SK-N-SH (cell line): ENCODE data around the gene DGKZ. TPM values are rescaled to one million over a fixed set of nuclear protein-coding genes. Genes with fewer than 3 reads are reported as not detected.

Experiments
- CTCF ChIA-PET: fragments of 300-600, 350-600 bp; formaldehyde crosslinking; extraction: SDS; loops from one replicate; lab custom pipeline; 2021; lab: Yijun Ruan, JAX
- POLR2A ChIA-PET: fragments of 350-600 bp; sonication (Branson Sonifier 250); formaldehyde crosslinking; extraction: SDS; loops from one replicate; lab custom pipeline; 2020; ENCODE audit warnings: antibody characterized with exemption, inconsistent platforms; lab: Yijun Ruan, JAX
- DNase-seq: peaks from one replicate; pipeline ENCODE4 v3.0.0; 2012
- H2AFZ ChIP-seq: fragments of 200-600 bp; sonication (generic); 2 replicates; pipeline ENCODE4 v1.8.1; 2016; ENCODE audit warnings: antibody characterized with exemption, mild to moderate bottlenecking, low read depth
- H3F3A ChIP-seq: fragments of 200-600 bp; sonication (generic); replicated peaks from 2 replicates; pipeline ENCODE3; 2016; ENCODE audit warnings: antibody characterized with exemption, mild to moderate bottlenecking; ENCODE audit not compliant: insufficient read depth
- H3K27ac ChIP-seq, 2 experiments: fragments of 200-500 bp in 1 of 2; fragments of 200-600 bp in 1 of 2; sonication (Bioruptor generic) in 1 of 2; sonication (generic), shearing (Covaris generic) in 1 of 2; 2 replicates each; pipeline versions ENCODE4 v1.5.1 to v1.6.1; 2014 to 2016; ENCODE audit warnings: low read depth in 2 of 2, inconsistent platforms in 1 of 2, low read length in 1 of 2, mild to moderate bottlenecking in 1 of 2, mixed read lengths in 1 of 2
- H3K27me3 ChIP-seq: fragments of 200-600 bp; sonication (generic), shearing (Covaris generic); 2 replicates; pipeline ENCODE4 v1.6.1; 2016; ENCODE audit warnings: mixed run types; ENCODE audit not compliant: insufficient read depth
- H3K36me3 ChIP-seq, 2 experiments: fragments of 200-500 bp in 1 of 2; fragments of 200-600 bp in 1 of 2; sonication (Bioruptor generic) in 1 of 2; sonication (generic) in 1 of 2; replicated peaks in 1 of 2; 2 replicates each; pipeline versions ENCODE3 to v1.5.1; 2014 to 2016; ENCODE audit warnings: low read length in 1 of 2, mild to moderate bottlenecking in 1 of 2; ENCODE audit not compliant: insufficient read depth in 2 of 2, control insufficient read depth in 1 of 2
- H3K4me1 ChIP-seq, 2 experiments: fragments of 200-500 bp in 1 of 2; fragments of 200-600 bp in 1 of 2; sonication (Bioruptor generic) in 1 of 2; sonication (generic), shearing (Covaris generic) in 1 of 2; 2 replicates each; pipeline versions ENCODE4 v1.5.1 to v1.6.1; 2014 to 2016; ENCODE audit warnings: low read depth in 1 of 2, low read length in 1 of 2, mixed run types in 1 of 2; ENCODE audit not compliant: insufficient read depth in 2 of 2, control insufficient read depth in 1 of 2
- H3K4me2 ChIP-seq: fragments of 200-600 bp; sonication (generic), shearing (Covaris generic); 2 replicates; pipeline ENCODE4 v1.6.1; 2017; ENCODE audit warnings: mixed run types
- H3K4me3 ChIP-seq, 2 experiments: fragments of 200-500 bp in 1 of 2; fragments of 200-600 bp in 1 of 2; sonication (Bioruptor generic) in 1 of 2; sonication (generic), shearing (Covaris generic) in 1 of 2; 2 replicates each; pipeline versions ENCODE4 v1.5.1 to v1.8.1; 2014 to 2016; ENCODE audit warnings: low read depth in 2 of 2, inconsistent platforms in 1 of 2, low read length in 1 of 2, mild to moderate bottlenecking in 1 of 2, mixed read lengths in 1 of 2, moderate library complexity in 1 of 2
- H3K79me2 ChIP-seq: fragments of 200-600 bp; sonication (generic); 2 replicates; pipeline ENCODE4 v1.8.1; 2017; ENCODE audit warnings: mild to moderate bottlenecking; ENCODE audit not compliant: insufficient read depth
- H3K9ac ChIP-seq: fragments of 200-600 bp; sonication (generic); 2 replicates; pipeline ENCODE4 v1.6.1; 2017; ENCODE audit warnings: mixed run types
- H3K9me2 ChIP-seq: fragments of 200-600 bp; sonication (generic); 2 replicates; pipeline ENCODE4 v1.6.1; 2017; ENCODE audit warnings: mixed run types
- H3K9me3 ChIP-seq: fragments of 200-600 bp; sonication (generic); 2 replicates; pipeline ENCODE4 v1.6.1; 2017; ENCODE audit warnings: mixed run types, mild to moderate bottlenecking, moderate library complexity
- H4K20me1 ChIP-seq: fragments of 200-600 bp; sonication (generic); 2 replicates; pipeline ENCODE4 v1.6.1; 2017; ENCODE audit warnings: mild to moderate bottlenecking, mixed run types; ENCODE audit not compliant: insufficient read depth
- CHD2 ChIP-seq: fragments of 150-350 bp; IDR thresholded peaks from 2 replicates; pipeline ENCODE4 v1.6.1; 2018; ENCODE audit warnings: low read length; ENCODE audit not compliant: partially characterized antibody
- ELF1 ChIP-seq: IDR thresholded peaks from 2 replicates; pipeline ENCODE4 v1.4.0; 2012
- FOSL2 ChIP-seq: IDR thresholded peaks from 2 replicates; pipeline ENCODE4 v1.4.0; 2012; ENCODE audit warnings: low read depth, mild to moderate bottlenecking, moderate library complexity, borderline replicate concordance
- FOXJ3 ChIP-seq: sonication (generic); formaldehyde crosslinking; IDR thresholded peaks from 2 replicates; pipeline ENCODE4 v1.5.1; 2020; ENCODE audit warnings: mild to moderate bottlenecking, missing genetic modification reagents
- GABPA ChIP-seq: IDR thresholded peaks from 2 replicates; pipeline ENCODE4 v1.4.0; 2012; ENCODE audit warnings: low read depth, mild to moderate bottlenecking
- GATA2 ChIP-seq: sonication (generic); formaldehyde crosslinking; IDR thresholded peaks from 2 replicates; pipeline ENCODE4 v1.5.0; 2020; ENCODE audit warnings: mild to moderate bottlenecking, missing genetic modification reagents
- MEF2A ChIP-seq: IDR thresholded peaks from 2 replicates; pipeline ENCODE4 v1.4.0; 2012; ENCODE audit warnings: low read depth, borderline replicate concordance
- MXI1 ChIP-seq: IDR thresholded peaks from 2 replicates; pipeline ENCODE4 v1.6.1; 2012; ENCODE audit warnings: mild to moderate bottlenecking, low read depth, low read length, improper control_type of control experiment
- RCOR1 ChIP-seq: fragments of 150-350 bp; IDR thresholded peaks from 2 replicates; pipeline ENCODE4 v1.6.1; 2017; ENCODE audit warnings: antibody characterized with exemption, low read length
- RFX5 ChIP-seq: IDR thresholded peaks from 2 replicates; pipeline ENCODE4 v1.6.1; 2012; ENCODE audit warnings: mild to moderate bottlenecking, improper control_type of control experiment, low read length
- SIN3A ChIP-seq: IDR thresholded peaks from 2 replicates; pipeline ENCODE4 v1.6.1; 2012; ENCODE audit warnings: low read depth, mild to moderate bottlenecking, low read length, moderate library complexity, borderline replicate concordance
- SMC3 ChIP-seq: IDR thresholded peaks from 2 replicates; pipeline ENCODE4 v1.6.1; 2012; ENCODE audit warnings: low read depth, low read length, improper control_type of control experiment
- TCF12 ChIP-seq: IDR thresholded peaks from 2 replicates; pipeline ENCODE4 v1.4.0; 2012
- TEAD4 ChIP-seq: IDR thresholded peaks from 2 replicates; pipeline ENCODE4 v1.4.0; 2012; ENCODE audit warnings: mild to moderate bottlenecking, borderline replicate concordance; ENCODE audit not compliant: insufficient read depth
- YY1 ChIP-seq: IDR thresholded peaks from 2 replicates; pipeline ENCODE4 v1.4.0; 2012; ENCODE audit warnings: low read depth, mild to moderate bottlenecking
- WGBS: methylation state at CpG from one replicate; pipeline ENCODE4 v1.1.6; 2017; ENCODE audit warnings: low lambda C conversion rate; 5-methylcytosine and 5-hydroxymethylcytosine counted together
- polyA plus RNA-seq, 3 experiments: library from polyadenylated mRNA; depleted of rRNA; stranded (reverse); fragments of >200 nt; gene quantifications; 2 replicates each; pipeline ENCODE4 v1.2.3, GENCODE V29; 2012
- TF ChIP-seq, protein P1 (sequence below): fragments of 200-600 bp; sonication (generic); IDR thresholded peaks from 2 replicates; pipeline ENCODE4 v1.6.1; 2017; ENCODE audit warnings: antibody characterized with exemption, mild to moderate bottlenecking, moderate library complexity
- TF ChIP-seq, protein P2 (sequence below): fragments of 150-350 bp; IDR thresholded peaks from 2 replicates; pipeline ENCODE4 v1.6.1; 2017; ENCODE audit warnings: antibody characterized with exemption, low read length, low read depth, borderline replicate concordance
- TF ChIP-seq, protein P3 (sequence below): fragments of 150-350 bp; IDR thresholded peaks from 2 replicates; pipeline ENCODE4 v1.6.1; 2016; ENCODE audit warnings: mild to moderate bottlenecking, low read depth, low read length
- TF ChIP-seq, protein P4 (sequence below): IDR thresholded peaks from 2 replicates; pipeline ENCODE4; 2012

DGKZ gene
- polyA plus RNA-seq, 1 of the 3 experiments (the other 2 are of a cell fraction) = 33.2 TPM

DNA sequence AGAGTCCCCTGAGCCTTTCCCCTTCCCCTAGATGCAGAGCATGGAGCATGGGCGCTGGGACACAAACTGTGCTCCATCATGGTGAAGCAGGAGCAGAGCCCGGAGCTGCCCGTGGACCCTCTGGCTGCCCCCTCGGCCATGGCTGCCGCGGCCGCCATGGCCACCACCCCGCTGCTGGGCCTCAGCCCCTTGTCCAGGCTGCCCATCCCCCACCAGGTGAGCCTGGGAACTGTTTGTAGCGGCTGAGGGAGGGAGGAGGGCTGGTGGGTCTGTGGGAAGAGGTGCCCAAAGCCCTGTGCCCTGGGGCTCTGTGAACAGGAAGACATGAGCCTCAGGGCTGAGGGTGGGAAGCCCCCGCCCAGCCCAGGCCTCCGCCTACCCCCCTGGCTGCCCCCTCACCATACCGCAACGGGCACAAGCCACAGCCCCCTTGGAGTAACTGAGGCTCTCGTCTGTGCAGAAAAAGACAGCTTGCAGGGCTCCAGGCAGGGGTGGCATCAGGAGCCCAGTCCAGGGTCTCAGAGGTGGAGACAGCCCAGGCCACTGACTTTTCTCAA, 39.4 kb upstream of the DGKZ start (continued):
- TF ChIP-seq, protein P1, sequence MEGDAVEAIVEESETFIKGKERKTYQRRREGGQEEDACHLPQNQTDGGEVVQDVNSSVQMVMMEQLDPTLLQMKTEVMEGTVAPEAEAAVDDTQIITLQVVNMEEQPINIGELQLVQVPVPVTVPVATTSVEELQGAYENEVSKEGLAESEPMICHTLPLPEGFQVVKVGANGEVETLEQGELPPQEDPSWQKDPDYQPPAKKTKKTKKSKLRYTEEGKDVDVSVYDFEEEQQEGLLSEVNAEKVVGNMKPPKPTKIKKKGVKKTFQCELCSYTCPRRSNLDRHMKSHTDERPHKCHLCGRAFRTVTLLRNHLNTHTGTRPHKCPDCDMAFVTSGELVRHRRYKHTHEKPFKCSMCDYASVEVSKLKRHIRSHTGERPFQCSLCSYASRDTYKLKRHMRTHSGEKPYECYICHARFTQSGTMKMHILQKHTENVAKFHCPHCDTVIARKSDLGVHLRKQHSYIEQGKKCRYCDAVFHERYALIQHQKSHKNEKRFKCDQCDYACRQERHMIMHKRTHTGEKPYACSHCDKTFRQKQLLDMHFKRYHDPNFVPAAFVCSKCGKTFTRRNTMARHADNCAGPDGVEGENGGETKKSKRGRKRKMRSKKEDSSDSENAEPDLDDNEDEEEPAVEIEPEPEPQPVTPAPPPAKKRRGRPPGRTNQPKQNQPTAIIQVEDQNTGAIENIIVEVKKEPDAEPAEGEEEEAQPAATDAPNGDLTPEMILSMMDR = no peak
- TF ChIP-seq, protein P2, sequence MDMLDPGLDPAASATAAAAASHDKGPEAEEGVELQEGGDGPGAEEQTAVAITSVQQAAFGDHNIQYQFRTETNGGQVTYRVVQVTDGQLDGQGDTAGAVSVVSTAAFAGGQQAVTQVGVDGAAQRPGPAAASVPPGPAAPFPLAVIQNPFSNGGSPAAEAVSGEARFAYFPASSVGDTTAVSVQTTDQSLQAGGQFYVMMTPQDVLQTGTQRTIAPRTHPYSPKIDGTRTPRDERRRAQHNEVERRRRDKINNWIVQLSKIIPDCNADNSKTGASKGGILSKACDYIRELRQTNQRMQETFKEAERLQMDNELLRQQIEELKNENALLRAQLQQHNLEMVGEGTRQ = no peak
- TF ChIP-seq ELF1 (no peak), CHD2 (no peak), TEAD4 (no peak), SIN3A (no peak)

DNA sequence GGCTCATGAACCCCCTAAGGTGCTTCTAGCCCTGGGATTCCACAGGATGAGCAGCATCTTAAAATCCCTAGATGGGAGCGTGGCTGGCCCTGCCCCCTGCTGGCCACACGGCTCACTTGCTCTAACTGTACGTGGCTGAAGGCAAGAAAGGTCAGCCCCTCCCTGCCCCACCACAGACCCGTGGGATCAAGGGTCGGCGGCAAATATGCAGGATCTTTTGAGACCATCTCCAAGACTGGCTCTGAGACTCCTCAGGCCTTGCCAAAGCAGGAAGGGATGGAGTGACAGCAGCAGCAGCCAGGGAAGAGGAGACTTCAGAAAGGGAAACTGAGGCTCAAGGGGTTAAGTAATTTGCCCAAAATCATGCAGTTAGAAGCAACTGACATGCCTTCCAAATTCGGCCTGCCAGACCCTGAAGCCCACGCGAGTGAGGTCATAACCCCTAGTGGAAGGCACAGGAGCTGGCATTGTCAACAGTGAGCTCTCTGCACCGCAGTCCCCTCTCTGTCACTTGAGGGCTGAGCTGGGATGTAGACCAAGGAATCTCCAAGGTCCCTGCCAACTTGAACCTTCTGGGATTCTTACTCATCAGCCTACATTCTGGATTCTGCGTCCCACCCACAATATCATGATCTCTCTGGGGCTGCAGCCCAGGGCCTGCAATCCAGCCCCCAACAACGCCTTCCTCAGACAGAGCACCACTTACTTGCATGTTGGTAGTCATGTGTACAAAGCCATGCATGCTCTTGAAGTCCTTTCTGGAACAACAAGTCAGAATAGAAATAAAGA, 38.4 kb upstream of the DGKZ start:
- Histone ChIP-seq H3K79me2 (peaks cover 48% of the 10 kb centered on the region), H3K27ac (0 out of 4 replicates have a peak overlapping the region, but pooled peaks of 1 of the 2 experiments have one; percentile 15), H3K27me3 (no peaks in the 10 kb centered on the region), H2AFZ (no peak overlapping the region), H3K4me1 (peaks cover 0 to 2% of the 10 kb centered on the region in 2 experiments; a peak in 1 of 4 replicates), H3F3A (peaks cover 9% of the 10 kb centered on the region), H4K20me1 (no peaks in the 10 kb centered on the region), H3K4me3 (peak overlapping the region in 1 of 2 experiments; percentile 35; a peak in 1 of 4 replicates), H3K9me3 (no peaks in the 10 kb centered on the region), H3K9me2 (no peaks in the 10 kb centered on the region), H3K36me3 (peaks cover 5 to 43% of the 10 kb centered on the region in 2 experiments), H3K4me2 (no peak overlapping the region), H3K9ac (no peak overlapping the region)
- ChIA-PET CTCF (interaction anchor here (0.6 to 18.5 kb wide), 40 partner anchors 9 to 436 kb away, joined by 3 to 459 read pairs (median 6); partner anchors contain the start of gene CREB3L1), POLR2A (interaction anchor here (1.9 to 3.4 kb wide), 3 partner anchors 66 to 71 kb away, joined by 7 to 14 read pairs (median 7); no protein-coding TSS in a partner anchor)
- WGBS = 29% methylated on average over 8 of the region's 12 CpGs
- peak; percentile 92 for DNase-seq
- TF ChIP-seq TEAD4 = no peak
- no peak for TF ChIP-seq GABPA
- TF ChIP-seq, protein P2 = no peak
- TF ChIP-seq RFX5 = no peak
- TF ChIP-seq MEF2A = no peak
- no peak for TF ChIP-seq SIN3A
- no peak for TF ChIP-seq CHD2
- no peak for TF ChIP-seq FOSL2
- TF ChIP-seq TCF12 = no peak
- TF ChIP-seq, protein P3, sequence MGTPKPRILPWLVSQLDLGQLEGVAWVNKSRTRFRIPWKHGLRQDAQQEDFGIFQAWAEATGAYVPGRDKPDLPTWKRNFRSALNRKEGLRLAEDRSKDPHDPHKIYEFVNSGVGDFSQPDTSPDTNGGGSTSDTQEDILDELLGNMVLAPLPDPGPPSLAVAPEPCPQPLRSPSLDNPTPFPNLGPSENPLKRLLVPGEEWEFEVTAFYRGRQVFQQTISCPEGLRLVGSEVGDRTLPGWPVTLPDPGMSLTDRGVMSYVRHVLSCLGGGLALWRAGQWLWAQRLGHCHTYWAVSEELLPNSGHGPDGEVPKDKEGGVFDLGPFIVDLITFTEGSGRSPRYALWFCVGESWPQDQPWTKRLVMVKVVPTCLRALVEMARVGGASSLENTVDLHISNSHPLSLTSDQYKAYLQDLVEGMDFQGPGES = no peak
- TF ChIP-seq GATA2 (CRISPR knock-in tag) = no peak
- TF ChIP-seq, protein P4, sequence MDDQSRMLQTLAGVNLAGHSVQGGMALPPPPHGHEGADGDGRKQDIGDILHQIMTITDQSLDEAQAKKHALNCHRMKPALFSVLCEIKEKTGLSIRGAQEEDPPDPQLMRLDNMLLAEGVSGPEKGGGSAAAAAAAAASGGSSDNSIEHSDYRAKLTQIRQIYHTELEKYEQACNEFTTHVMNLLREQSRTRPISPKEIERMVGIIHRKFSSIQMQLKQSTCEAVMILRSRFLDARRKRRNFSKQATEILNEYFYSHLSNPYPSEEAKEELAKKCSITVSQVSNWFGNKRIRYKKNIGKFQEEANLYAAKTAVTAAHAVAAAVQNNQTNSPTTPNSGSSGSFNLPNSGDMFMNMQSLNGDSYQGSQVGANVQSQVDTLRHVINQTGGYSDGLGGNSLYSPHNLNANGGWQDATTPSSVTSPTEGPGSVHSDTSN = no peak
- no peak for TF ChIP-seq FOXJ3 (CRISPR knock-in tag)
- TF ChIP-seq YY1 = no peak
- TF ChIP-seq, protein P1 = peak; percentile 93
- TF ChIP-seq SMC3 = peak; percentile 94
- no peak for TF ChIP-seq RCOR1
- no peak for TF ChIP-seq MXI1
- TF ChIP-seq ELF1 = no peak
